HG03196 (cell line): ENCODE results near the gene SORCS1.

ENCODE experiments used
- ATAC-seq: cut with Tn5 transposase; IDR thresholded peaks from one replicate; pipeline ENCODE4 v1.9.1; 2021; ENCODE audit not compliant: unreplicated experiment

Gene SORCS1

DNA sequence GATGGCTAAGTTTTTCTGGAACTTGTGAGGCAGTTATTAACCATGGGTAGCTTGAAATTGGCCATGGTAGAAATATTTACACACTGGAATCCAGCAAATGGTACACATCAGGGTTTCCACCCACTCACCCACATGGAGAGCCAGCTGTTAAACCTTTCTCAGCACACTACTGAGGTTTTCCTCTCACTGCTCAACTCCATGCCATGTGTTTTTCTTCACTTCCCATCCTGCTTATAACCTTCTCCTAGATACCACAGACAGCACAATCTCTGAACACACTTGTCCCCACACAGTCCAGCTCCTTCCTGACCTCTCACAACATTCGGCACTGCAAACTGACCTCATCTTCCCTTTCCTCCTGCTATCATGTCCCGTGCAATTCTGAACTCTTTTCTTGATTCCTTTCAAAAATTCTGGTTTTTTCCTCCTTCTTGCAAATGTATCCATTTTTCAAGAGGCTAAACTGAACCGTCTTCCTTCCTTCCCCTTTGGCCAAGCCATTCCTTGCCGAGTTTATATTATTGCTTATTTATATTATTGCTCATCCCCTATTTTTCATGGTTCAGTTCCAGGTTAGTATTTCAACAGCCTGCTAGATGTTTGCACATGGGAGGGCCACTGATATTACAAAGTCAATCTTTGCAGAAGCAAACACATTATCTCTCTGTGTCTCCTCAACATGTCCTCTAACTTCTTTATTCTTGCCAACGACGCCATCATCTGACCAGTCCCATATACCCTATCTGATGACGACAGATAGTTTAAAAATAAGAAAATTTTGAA lies 606.4 kb downstream of the SORCS1 start:
- no peak for ATAC-seq

DNA sequence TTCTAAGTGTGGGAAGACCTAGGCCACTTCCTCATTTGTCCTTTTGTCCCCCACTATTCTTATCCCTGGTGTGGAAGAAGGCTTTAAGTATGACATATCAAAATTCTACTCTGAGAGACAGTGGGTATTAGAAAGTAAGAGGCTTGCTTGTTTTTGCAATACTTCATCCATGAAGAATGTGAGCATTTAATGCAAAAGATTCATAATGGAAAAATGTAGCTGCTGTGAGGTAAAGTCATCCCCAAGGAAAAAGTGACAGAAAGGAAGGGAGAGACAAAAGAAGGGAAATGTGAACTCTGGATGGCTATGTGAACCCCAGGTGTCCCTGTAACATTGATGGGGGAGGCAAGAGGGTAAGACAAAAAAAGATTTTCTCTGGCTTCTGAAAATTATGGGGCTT lies 607.5 kb downstream of the SORCS1 start:
- ATAC-seq, result no peak

DNA sequence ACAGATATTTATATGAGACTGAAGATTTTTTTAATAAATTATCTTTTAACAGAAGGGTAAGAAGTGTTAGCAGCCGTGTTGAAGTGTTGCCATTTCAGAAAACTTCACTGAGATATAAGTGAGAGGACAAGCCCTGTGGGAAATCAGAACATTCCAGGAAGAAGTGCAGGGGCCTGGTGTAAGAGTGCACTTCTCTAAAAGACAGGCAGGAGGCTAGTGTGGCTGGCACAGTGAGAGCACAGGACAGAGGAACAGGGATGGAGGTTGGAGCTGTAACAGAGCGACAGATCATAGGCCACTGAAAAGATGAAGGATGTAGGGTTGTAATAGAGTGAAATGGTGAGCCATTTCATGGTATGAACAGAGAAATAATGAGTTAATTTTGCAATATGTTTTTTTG lies 608.9 kb downstream of the SORCS1 start:
- ATAC-seq, result no peak

DNA sequence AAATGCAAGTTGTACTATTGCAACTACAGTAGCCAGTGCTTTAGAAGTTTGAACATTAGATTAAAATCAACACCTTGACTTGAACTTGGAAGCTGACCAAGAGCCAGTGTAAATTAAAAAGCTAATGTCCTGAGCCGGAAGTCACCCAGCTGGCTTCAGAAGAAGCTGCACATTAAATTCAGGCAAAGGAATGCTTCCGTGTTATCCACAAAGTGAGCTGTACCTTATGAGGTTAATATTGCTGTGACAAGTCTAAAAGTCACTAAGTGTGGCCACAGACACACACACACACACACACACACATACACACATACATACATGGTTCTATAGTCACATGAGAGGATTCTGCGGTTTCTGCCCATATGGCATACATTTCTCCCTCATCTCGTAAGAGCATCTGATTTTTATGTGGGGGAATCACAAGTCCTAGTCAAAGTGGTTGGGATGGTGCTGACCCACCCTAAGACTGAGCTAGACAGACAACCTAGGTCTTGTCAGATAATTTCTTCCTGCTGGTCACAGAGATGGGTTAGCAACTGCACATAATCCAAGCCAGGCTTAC lies 612.9 kb downstream of the SORCS1 start:
- ATAC-seq, result no peak

DNA sequence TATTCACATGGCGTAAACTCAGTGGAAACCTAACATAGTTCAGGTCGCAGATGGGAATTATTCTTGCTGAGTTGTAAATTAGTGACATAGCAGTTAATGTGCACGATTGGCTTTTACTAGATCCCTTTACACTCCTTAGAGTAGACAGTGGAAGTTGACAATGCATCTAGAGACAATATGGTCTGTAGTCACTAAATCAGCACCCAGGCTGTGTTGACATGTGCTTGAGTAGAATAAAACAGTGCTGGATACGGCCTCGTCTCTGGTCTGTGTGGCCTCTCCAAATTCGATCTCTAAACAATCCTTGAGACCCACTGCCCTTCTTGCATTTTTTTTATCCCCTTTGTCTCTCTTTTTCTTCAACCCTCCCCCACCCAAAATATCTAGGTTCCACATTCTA lies 615.7 kb downstream of the SORCS1 start:
- no peak for ATAC-seq

DNA sequence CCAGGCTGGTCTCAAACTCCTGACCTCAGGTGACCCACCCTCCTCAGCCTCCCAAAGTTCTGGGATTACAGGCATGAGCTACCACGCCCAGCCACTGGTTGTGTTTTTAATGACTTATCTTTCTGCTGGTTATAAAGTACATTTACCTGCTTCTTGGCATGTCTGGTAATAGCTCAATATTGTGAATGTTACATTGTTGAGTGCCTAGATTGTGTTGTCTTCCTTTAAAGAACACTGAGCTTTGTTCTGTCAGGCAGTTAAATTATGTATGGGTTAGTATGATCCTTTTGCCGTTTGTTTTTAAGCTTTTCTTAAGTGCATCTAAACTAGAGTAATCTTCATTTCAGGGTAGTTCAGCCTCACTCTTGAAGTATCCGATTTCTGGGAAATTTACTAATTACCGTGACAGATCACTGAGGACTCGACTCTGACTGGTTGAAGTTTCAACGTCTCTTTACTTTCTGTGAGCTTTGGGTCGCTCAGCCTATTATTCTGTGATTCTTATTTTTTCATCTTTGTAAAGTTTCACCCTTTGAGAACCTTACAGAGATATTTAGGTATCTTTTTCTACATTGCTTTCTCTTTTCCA lies 617.4 kb downstream of the SORCS1 start:
- ATAC-seq, result no peak

DNA sequence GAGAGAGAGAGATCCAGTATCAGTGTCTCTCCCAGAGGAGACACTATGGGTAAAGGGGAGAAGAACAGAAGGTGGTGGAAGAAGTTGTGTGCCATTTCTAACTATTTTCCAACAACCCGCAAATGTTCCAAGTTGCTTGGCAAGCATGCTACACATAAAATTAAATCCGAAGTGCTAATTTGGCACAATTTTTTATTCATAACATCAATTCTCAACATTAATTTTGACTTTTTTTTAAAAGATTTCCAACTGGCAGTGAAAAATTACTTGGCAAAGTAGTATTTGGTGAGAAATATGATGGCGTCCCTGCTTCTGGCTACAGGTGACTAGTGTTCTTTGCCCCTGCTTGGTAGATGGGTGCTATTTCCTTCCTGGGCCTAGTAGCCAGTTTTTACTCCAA lies 622.0 kb downstream of the SORCS1 start:
- no peak for ATAC-seq

DNA sequence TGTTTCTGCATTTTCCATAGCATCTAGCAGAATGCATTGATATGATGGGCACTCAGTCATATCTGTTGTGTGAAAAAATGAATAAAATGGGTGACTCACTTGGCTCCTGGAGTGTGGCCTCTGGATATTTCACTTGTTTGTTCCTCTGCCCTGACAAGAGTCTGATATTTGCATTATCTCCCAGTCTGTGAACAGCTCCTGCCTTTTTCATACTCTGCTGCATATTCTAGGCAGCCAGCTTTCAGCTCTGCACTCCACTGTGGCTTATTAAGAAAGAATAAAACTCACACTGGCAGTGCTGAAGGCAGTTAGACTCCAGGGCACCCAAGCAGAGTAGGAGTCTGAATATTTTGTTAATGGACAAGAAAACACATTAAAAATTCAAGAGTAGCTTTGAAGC lies 623.9 kb downstream of the SORCS1 start:
- no peak for ATAC-seq

DNA sequence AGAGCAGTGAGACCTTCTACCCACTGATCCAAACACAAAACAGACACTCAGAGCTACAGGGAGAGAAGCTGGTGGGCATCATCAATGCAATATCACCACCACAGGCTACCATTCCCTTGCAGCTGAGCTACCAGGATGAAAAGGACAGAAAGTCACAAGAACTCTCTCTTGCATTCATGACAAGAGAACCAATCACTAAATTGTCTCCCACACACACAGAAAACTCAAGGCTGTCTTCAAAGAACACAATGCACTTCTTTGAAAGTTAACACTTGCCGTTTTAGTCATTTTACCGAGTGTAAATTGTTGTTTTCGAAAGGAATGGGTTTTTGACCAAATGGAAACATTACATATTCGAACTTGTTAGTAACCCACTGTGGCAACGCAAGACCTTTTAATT lies 626.6 kb downstream of the SORCS1 start:
- ATAC-seq, result no peak

DNA sequence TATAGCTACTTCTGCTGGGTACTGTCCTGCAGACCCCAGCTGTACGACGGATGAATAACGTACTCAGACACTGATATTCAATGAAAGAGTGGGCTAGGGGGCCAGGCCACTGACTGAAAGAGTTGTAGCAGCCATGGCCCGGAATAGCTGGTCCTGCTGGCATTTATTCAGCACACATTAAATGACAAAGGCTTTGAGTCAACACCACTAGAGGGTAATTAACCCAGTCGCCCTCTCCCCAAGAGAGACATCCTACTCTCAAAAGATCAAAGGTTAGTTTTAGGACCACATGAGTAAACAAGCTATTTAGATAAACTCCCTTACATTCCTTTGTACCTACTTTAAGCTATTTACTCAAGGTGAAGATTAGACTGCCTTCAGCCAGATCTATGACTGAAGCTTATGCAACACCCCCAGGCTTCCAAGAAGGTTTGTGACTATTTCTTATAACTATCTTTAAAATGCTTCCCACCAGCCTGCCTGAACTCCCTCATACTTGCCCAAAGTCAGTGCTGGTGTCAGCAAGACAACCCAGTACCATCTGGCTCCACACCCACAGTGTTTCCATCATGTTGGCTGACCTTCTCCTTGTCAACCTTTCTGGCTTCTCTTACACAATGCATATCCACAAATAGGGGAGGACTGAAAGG lies 629.1 kb downstream of the SORCS1 start:
- no peak for ATAC-seq

DNA sequence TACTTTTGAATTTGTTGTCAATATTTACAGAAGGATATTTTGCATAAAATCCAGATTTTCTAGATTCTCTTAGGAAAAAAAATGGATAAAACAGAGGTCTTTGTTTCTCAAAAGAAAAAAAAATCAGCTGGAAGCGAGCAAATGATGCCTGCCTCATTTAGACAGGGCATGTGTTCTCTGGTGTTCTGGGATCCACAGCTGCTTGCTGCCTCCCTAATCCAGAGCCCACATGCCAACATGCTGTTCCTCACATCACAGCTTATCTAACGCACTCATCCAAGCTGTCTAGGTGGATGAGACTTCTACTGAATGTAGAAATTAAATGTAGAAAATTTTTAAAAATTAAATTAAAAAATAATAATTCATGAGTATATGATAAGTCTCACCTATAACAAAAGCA lies 630.1 kb downstream of the SORCS1 start:
- ATAC-seq, result no peak

DNA sequence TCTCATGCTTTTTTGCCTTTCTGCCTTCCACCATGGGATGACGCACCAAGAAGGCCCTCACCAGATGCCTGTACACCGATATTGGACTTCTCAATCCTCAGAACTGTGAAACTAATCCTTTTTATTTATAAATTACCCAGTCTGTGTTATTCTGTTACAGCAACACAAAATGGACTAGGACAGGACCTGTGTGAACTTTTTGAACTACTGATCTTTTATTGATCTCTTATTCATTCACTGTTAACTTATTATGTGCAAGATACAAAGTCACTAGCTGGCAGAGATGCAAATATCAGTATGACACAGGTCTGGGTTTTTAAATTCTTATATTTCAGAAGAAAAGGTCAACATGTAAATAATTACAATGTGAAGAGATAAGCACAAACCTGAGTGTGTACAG lies 635.8 kb downstream of the SORCS1 start:
- no peak for ATAC-seq

DNA sequence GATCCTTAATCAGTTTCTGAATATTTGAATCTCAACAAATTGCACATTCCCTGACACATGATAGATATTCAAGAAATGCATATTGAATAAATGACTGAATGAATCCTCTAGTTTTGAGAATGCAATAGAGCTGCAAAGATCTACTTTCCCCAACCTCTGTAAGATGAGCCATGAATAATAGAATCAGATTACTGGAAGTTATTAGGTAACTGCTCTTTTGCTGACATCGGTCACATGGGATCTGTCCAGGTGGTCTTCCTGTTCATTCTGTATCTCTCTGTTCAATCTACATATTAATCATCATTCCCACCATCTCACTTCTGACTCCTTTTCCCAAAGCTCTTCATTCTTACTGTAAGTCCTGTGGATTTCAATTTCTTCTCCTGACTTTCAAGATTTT lies 638.7 kb downstream of the SORCS1 start:
- no peak for ATAC-seq
